Neural crest cell (in vitro differentiated cells): ENCODE results near the gene SLC22A31. TPM values are rescaled to one million over a fixed set of nuclear protein-coding genes. Genes with fewer than 3 reads are reported as not detected.
"Not testable (repeated sequence)": the region's sequence is repeated elsewhere in the genome, so short reads cannot be mapped to it uniquely, and the experiment has no call there.

ENCODE experiments used
- DNase-seq: peaks from one replicate; pipeline ENCODE4 v3.0.0; 2021; ENCODE audit warnings: low read depth, mixed read lengths, low spot score
- H3K27ac Mint-ChIP-seq: one replicate; pipeline ENCODE4 v1.8.0; 2021; ENCODE audit warnings: mild to moderate bottlenecking, mixed read lengths; ENCODE audit not compliant: unreplicated experiment
- H3K27me3 Mint-ChIP-seq: 2 replicates; pipeline ENCODE4 v1.8.0; 2021; ENCODE audit warnings: low read depth, mild to moderate bottlenecking, mixed read lengths
- H3K36me3 Mint-ChIP-seq: 2 replicates; pipeline ENCODE4 v1.8.0; 2021; ENCODE audit warnings: low read depth, mild to moderate bottlenecking, mixed read lengths
- H3K4me1 Mint-ChIP-seq: 2 replicates; pipeline ENCODE4 v1.8.0; 2021; ENCODE audit warnings: mixed read lengths
- H3K4me3 Mint-ChIP-seq: one replicate; pipeline ENCODE4 v1.8.0; 2021; ENCODE audit warnings: mild to moderate bottlenecking, mixed read lengths
- H3K9me3 Mint-ChIP-seq: 2 replicates; pipeline ENCODE4 v1.8.0; 2021; ENCODE audit warnings: mixed read lengths
- CTCF ChIP-seq: fragments of 200-600 bp; sonication (generic); conservative IDR thresholded peaks from 2 replicates; pipeline ENCODE4 v1.5.0; 2021; ENCODE audit warnings: antibody characterized with exemption, mild to moderate bottlenecking
- long read RNA-seq: library from polyadenylated mRNA; unstranded; transcript quantifications from one replicate; pipeline ENCODE4 v2.0.0, GENCODE V29; 2020
- total RNA-seq: library from RNA; stranded (reverse); gene quantifications from 2 replicates; pipeline ENCODE4 v1.2.1, GENCODE V29; 2021

SLC22A31 gene
- 1.3 and 1.4 TPM in 2 replicates for total RNA-seq
- long read RNA-seq, result 0 reads

- Mint-ChIP-seq H3K9me3 (no peaks in the 10 kb centered on the region), H3K4me3 (no peak within 1 kb of the TSS), H3K4me1 (no peaks in the 10 kb centered on the region), H3K27me3 (peaks cover 61% of the 10 kb centered on the region), H3K36me3 (peaks cover 7% of the 10 kb centered on the region), H3K27ac (no peak within 1 kb of the TSS)
- DNase-seq, result no peak
- no peak for TF ChIP-seq CTCF
Observed at GRCh38 chr16:89200124-89200849, at the start of gene SLC22A31. TSS of gene SLC22A31 (minus strand) at chr16:89200537. CDS start at chr16:89200501, 36 bp downstream.

- DNase-seq, result no peak
- H3K9me3 Mint-ChIP-seq, result peaks cover 7% of the 10 kb centered on the region
- TF ChIP-seq CTCF, result no peak
- H3K36me3 Mint-ChIP-seq, result peaks cover 7% of the 10 kb centered on the region
- peak overlapping the region; percentile 86 for H3K4me3 Mint-ChIP-seq
- no peaks in the 10 kb centered on the region for H3K27me3 Mint-ChIP-seq
- no peak overlapping the region for H3K27ac Mint-ChIP-seq
- peaks cover 7% of the 10 kb centered on the region for H3K4me1 Mint-ChIP-seq
Observed at GRCh38 chr16:89248196-89248982, 48.1 kb upstream of the SLC22A31 start.

GRCh38 chr16:89247734-89248075 lies 47.4 kb upstream of the SLC22A31 start:
- peak overlapping the region; percentile 86 for H3K4me3 Mint-ChIP-seq
- DNase-seq, H3K9me3 Mint-ChIP-seq, H3K36me3 Mint-ChIP-seq, H3K27ac Mint-ChIP-seq, H3K27me3 Mint-ChIP-seq, H3K4me1 Mint-ChIP-seq: not testable (repeated sequence)

- no peak overlapping the region for H3K27ac Mint-ChIP-seq
- H3K4me1 Mint-ChIP-seq, result peaks cover 7% of the 10 kb centered on the region
- H3K4me3 Mint-ChIP-seq, result peak overlapping the region; percentile 82
- peaks cover 7% of the 10 kb centered on the region for H3K36me3 Mint-ChIP-seq
- TF ChIP-seq CTCF, result no peak
- H3K27me3 Mint-ChIP-seq, result no peaks in the 10 kb centered on the region
- peak; percentile 99 for DNase-seq
- peaks cover 3% of the 10 kb centered on the region for H3K9me3 Mint-ChIP-seq
Observed at GRCh38 chr16:89246903-89247733, 46.8 kb upstream of the SLC22A31 start.

GRCh38 chr16:89246383-89246902 lies 46.1 kb upstream of the SLC22A31 start:
- no peak for TF ChIP-seq CTCF
- H3K27ac Mint-ChIP-seq, result no peak overlapping the region
- DNase-seq, result no peak
- H3K9me3 Mint-ChIP-seq, result peaks cover 3% of the 10 kb centered on the region
- H3K4me3 Mint-ChIP-seq, result peak overlapping the region; percentile 81
- peaks cover 10% of the 10 kb centered on the region for H3K4me1 Mint-ChIP-seq
- H3K36me3 Mint-ChIP-seq, result peaks cover 7% of the 10 kb centered on the region
- H3K27me3 Mint-ChIP-seq, result no peaks in the 10 kb centered on the region
